Effector CD4-positive, alpha-beta T cell (primary cell): ENCODE results near the gene B3GNT7.
"Not testable (repeated sequence)": the region's sequence is repeated elsewhere in the genome, so short reads cannot be mapped to it uniquely, and the experiment has no call there.

ENCODE experiments used
- DNase-seq: peaks from one replicate; pipeline ENCODE4 v3.0.0-alpha.2; 2020

The B3GNT7 gene

GRCh38 chr2:231367178-231367577, 28.3 kb upstream of the B3GNT7 start:
- no peak for DNase-seq

GRCh38 chr2:231369580-231370428, 25.7 kb upstream of the B3GNT7 start:
- DNase-seq = no peak

- no peak for DNase-seq
Observed at GRCh38 chr2:231370429-231370748, 25.1 kb upstream of the B3GNT7 start.

- no peak for DNase-seq
Observed at GRCh38 chr2:231370749-231371429, 24.6 kb upstream of the B3GNT7 start.

GRCh38 chr2:231371430-231372054, 24.0 kb upstream of the B3GNT7 start:
- DNase-seq = no peak

- DNase-seq = no peak
Observed at GRCh38 chr2:231372326-231372725, 23.2 kb upstream of the B3GNT7 start.

GRCh38 chr2:231373184-231373583, 22.3 kb upstream of the B3GNT7 start:
- DNase-seq = no peak

GRCh38 chr2:231373786-231374349, 21.6 kb upstream of the B3GNT7 start:
- DNase-seq = no peak

GRCh38 chr2:231374771-231375170, 20.7 kb upstream of the B3GNT7 start:
- DNase-seq = no peak

- not testable (repeated sequence) for DNase-seq
Observed at GRCh38 chr2:231375994-231376615, 19.4 kb upstream of the B3GNT7 start.

GRCh38 chr2:231376857-231377256, 18.7 kb upstream of the B3GNT7 start:
- no peak for DNase-seq

GRCh38 chr2:231378026-231378722, 17.3 kb upstream of the B3GNT7 start:
- DNase-seq = no peak

- DNase-seq = no peak
Observed at GRCh38 chr2:231379266-231380215, 16.0 kb upstream of the B3GNT7 start.

GRCh38 chr2:231380307-231380706, 15.2 kb upstream of the B3GNT7 start:
- no peak for DNase-seq

GRCh38 chr2:231380991-231381847, 14.3 kb upstream of the B3GNT7 start:
- no peak for DNase-seq

- no peak for DNase-seq
Observed at GRCh38 chr2:231382116-231382515, 13.4 kb upstream of the B3GNT7 start.

- DNase-seq = no peak
Observed at GRCh38 chr2:231383416-231384108, 11.9 kb upstream of the B3GNT7 start.

GRCh38 chr2:231384109-231384435, 11.4 kb upstream of the B3GNT7 start:
- DNase-seq = no peak

- no peak for DNase-seq
Observed at GRCh38 chr2:231384970-231385369, 10.5 kb upstream of the B3GNT7 start.

GRCh38 chr2:231385429-231385828, 10.1 kb upstream of the B3GNT7 start:
- DNase-seq = no peak
